ENCODE data around the gene GPC1. TPM values are rescaled to one million over a fixed set of nuclear protein-coding genes. Genes with fewer than 3 reads are reported as not detected.

Gene GPC1
- total RNA-seq, 2 experiments from 2014 or later: 0.83 to 1.2 TPM

- ChIA-PET CTCF (no interaction called here), POLR2A (no interaction called here)
- intact Hi-C loops (cut with micrococcal nuclease): no loop called here
- TF ChIP-seq, protein P1, sequence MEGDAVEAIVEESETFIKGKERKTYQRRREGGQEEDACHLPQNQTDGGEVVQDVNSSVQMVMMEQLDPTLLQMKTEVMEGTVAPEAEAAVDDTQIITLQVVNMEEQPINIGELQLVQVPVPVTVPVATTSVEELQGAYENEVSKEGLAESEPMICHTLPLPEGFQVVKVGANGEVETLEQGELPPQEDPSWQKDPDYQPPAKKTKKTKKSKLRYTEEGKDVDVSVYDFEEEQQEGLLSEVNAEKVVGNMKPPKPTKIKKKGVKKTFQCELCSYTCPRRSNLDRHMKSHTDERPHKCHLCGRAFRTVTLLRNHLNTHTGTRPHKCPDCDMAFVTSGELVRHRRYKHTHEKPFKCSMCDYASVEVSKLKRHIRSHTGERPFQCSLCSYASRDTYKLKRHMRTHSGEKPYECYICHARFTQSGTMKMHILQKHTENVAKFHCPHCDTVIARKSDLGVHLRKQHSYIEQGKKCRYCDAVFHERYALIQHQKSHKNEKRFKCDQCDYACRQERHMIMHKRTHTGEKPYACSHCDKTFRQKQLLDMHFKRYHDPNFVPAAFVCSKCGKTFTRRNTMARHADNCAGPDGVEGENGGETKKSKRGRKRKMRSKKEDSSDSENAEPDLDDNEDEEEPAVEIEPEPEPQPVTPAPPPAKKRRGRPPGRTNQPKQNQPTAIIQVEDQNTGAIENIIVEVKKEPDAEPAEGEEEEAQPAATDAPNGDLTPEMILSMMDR (IDR thresholded peaks at IDR 0.05): no peak
- H3K27me3 Mint-ChIP-seq: no peaks in the 10 kb centered on the region
- H3K36me3 Mint-ChIP-seq (ENCODE audit: low read depth): no peaks in the 10 kb centered on the region
- DNase-seq (no peak), ATAC-seq (no peak)
- H3K4me1 Mint-ChIP-seq (ENCODE audit: low read depth): no peaks in the 10 kb centered on the region
- H3K9me3 Mint-ChIP-seq: no peaks in the 10 kb centered on the region
- no peak overlapping the region for H3K27ac Mint-ChIP-seq
- no peak overlapping the region for H3K4me3 Mint-ChIP-seq
These were observed 70.4 kb downstream of the GPC1 start for GRCh38 chr2:240505910-240506309.

DNA sequence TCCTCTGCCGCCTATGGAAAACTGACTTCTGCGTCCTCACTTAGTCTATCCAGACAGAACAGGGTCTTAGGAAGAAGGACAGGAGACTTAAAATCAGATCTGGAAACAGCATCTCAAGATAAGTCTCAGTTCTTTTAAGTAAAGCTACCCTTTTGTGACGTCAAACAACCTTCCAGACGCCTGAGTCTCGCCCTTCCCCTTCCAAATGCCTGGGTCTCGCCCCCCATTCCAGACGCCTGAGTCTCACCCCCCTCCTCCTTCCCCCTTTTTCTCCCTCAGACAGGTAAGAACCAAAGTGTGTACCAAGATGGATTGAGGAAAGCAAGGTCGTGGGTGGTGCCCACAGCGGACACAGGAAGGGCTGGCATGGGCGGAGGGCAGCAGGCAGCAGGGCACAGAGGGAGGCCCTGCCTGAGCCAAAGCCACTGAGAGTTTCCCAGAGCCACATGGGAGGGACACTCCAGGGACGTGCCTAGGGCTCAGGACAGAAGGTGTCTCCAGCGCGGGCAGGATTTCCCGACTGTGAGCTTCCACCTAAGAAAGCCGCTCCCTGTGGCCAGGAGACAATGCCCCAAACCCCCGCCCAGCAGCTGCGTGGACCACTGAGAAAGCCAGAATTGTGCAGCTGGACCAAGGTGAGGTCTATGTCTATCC lies 71.1 kb downstream of the GPC1 start:
- ATAC-seq (no peak), DNase-seq (no peak)
- no peaks in the 10 kb centered on the region for H3K36me3 Mint-ChIP-seq (ENCODE audit: low read depth)
- H3K4me1 Mint-ChIP-seq (ENCODE audit: low read depth): no peaks in the 10 kb centered on the region
- POLR2A ChIA-PET: no interaction called here
- no peak overlapping the region for H3K27ac Mint-ChIP-seq
- H3K4me3 Mint-ChIP-seq: no peak overlapping the region
- H3K27me3 Mint-ChIP-seq: no peaks in the 10 kb centered on the region
- no peaks in the 10 kb centered on the region for H3K9me3 Mint-ChIP-seq
- TF ChIP-seq, protein P1 (IDR thresholded peaks at IDR 0.05): no peak
- CTCF ChIA-PET: interaction anchor here (1.9 kb wide), 1 partner anchor 10 kb away, joined by 6 read pairs; no protein-coding TSS in a partner anchor
- intact Hi-C loops (cut with micrococcal nuclease): no loop called here

- H3K27me3 Mint-ChIP-seq: no peaks in the 10 kb centered on the region
- no peaks in the 10 kb centered on the region for H3K9me3 Mint-ChIP-seq
- ATAC-seq (no peak), DNase-seq (no peak)
- CTCF ChIA-PET: interaction anchor here (1.9 kb wide), 1 partner anchor 11 kb away, joined by 6 read pairs; no protein-coding TSS in a partner anchor
- no peak overlapping the region for H3K27ac Mint-ChIP-seq
- H3K4me1 Mint-ChIP-seq (ENCODE audit: low read depth): no peaks in the 10 kb centered on the region
- POLR2A ChIA-PET: no interaction called here
- peaks cover under 1% of the 10 kb centered on the region for H3K36me3 Mint-ChIP-seq (ENCODE audit: low read depth)
- no peak overlapping the region for H3K4me3 Mint-ChIP-seq
- TF ChIP-seq, protein P1 (IDR thresholded peaks at IDR 0.05): no peak
- intact Hi-C loops (cut with micrococcal nuclease): no loop called here
These were observed 71.8 kb downstream of the GPC1 start for GRCh38 chr2:240507060-240507777.

DNA sequence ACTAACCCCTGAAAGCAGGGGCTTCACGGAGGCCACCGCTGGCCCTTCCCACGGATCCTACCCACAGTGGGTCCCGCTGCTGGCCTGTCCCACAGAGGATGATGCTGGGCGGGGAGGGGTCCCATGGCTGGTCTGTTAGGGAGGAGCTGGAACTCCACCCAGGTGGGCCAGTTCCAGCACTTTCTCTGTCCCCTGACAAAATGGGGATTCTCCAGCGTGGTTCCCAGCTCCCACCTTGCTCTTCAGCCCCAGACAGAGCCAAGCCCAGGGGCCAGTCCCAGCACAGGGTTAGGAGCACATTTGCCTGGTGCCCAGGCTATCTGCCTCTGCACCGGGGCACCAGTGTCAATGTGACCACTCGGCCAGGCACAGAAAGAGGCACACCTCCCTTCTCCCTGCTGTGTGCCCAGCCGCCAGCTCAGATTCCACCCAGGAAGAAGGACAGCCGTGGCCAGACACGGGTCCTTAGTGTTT lies 72.4 kb downstream of the GPC1 start:
- Mint-ChIP-seq H3K36me3 (ENCODE audit: low read depth) (peaks cover 2% of the 10 kb centered on the region), H3K9me3 (no peaks in the 10 kb centered on the region), H3K4me3 (no peak overlapping the region), H3K4me1 (ENCODE audit: low read depth) (no peaks in the 10 kb centered on the region), H3K27me3 (no peaks in the 10 kb centered on the region), H3K27ac (no peak overlapping the region)
- TF ChIP-seq, protein P1 (IDR thresholded peaks at IDR 0.05): no peak
- intact Hi-C loops (cut with micrococcal nuclease): no loop called here
- ChIA-PET POLR2A (no interaction called here), CTCF (interaction anchor here (1.9 kb wide), 1 partner anchor 11 kb away, joined by 6 read pairs; no protein-coding TSS in a partner anchor)
- ATAC-seq (no peak), DNase-seq (no peak)

Data from activated CD8-positive, alpha-beta T cell treated with anti-CD3 and anti-CD28 coated beads for 36 hours (primary cell).